ENCODE results near the gene EIF2D. TPM values are rescaled to one million over a fixed set of nuclear protein-coding genes. Genes with fewer than 3 reads are reported as not detected.
"Not testable (repeated sequence)": the region's sequence is repeated elsewhere in the genome, so short reads cannot be mapped to it uniquely, and the experiment has no call there.

EIF2D gene, protein sequence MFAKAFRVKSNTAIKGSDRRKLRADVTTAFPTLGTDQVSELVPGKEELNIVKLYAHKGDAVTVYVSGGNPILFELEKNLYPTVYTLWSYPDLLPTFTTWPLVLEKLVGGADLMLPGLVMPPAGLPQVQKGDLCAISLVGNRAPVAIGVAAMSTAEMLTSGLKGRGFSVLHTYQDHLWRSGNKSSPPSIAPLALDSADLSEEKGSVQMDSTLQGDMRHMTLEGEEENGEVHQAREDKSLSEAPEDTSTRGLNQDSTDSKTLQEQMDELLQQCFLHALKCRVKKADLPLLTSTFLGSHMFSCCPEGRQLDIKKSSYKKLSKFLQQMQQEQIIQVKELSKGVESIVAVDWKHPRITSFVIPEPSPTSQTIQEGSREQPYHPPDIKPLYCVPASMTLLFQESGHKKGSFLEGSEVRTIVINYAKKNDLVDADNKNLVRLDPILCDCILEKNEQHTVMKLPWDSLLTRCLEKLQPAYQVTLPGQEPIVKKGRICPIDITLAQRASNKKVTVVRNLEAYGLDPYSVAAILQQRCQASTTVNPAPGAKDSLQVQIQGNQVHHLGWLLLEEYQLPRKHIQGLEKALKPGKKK
- total RNA-seq (2014; rRNA removed; shearing (Covaris generic)), result 46.0 and 47.4 TPM in 2 replicates

GRCh38 chr1:206612129-206612876, at the start of gene EIF2D:
TSS of gene EIF2D (minus strand) at chr1:206612465. CDS start at chr1:206612342, 123 bp downstream.
- DNase-seq (ENCODE audit: low spot score), result peak; percentile 97

GRCh38 chr1:206661161-206661820, 49.0 kb upstream of the EIF2D start:
- no peak for DNase-seq (ENCODE audit: low spot score)

GRCh38 chr1:206660136-206660535, 47.9 kb upstream of the EIF2D start:
- DNase-seq (ENCODE audit: low spot score), result no peak

DNA sequence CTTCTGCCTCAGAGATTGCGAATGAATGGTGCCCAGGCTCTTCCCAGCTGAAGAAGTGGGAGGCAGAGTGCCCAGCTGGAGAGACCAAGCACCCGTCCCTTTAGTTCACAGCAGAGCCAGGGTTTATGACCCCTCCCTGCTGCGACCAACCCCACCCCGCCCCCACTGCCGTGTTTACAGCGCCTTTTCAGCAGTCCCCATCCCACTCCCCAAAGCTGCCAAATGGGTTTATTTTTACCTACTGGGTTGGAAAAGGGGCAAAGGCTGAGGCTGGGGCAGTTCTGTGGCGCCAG, 46.7 kb upstream of the EIF2D start:
- no peak for DNase-seq (ENCODE audit: low spot score)

GRCh38 chr1:206658264-206658980, 46.2 kb upstream of the EIF2D start:
- DNase-seq (ENCODE audit: low spot score), result peak; percentile 30

DNA sequence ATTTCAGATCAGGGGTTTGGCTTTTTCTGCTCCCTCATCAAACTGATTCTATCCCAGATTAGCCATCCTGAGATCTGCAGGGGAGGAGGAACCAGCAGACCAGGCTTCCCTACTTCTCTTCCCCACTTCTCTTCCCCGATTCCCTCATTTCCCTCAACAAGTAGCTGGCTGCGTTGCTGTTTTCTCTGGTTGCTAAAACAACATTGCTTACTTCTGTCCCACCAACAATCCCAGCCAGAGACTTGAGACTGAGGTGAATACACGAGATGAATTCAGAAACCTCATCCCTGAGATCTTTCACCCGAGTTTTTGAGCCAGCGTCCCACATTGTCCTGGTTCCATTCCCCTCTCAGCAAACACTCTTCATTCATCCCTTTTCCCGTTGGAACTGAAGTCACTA, 45.5 kb upstream of the EIF2D start:
- DNase-seq (ENCODE audit: low spot score), result no peak

GRCh38 chr1:206656936-206657335, 44.7 kb upstream of the EIF2D start:
- no peak for DNase-seq (ENCODE audit: low spot score)

GRCh38 chr1:206655471-206655882, 43.2 kb upstream of the EIF2D start:
- no peak for DNase-seq (ENCODE audit: low spot score)

DNA sequence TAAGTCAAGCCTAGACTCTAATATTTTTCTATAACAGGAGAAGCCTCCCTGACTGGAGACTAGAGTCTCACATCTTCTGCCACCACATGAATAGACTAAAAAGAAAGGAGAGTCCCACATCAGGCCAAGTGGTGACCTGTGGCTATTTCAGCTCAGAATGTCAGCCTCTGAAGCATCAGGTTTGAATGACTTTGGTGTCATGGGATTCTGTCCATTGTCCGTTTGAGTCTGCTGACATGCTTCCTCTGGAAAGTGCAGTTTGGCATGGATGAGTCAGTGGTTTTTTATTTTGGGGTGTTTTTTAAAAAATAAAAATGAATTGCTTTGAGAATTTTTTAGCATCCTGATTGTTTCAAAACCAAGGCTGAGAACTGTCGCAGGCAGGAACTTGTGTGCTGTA, 42.6 kb upstream of the EIF2D start:
- DNase-seq (ENCODE audit: low spot score), result no peak

DNA sequence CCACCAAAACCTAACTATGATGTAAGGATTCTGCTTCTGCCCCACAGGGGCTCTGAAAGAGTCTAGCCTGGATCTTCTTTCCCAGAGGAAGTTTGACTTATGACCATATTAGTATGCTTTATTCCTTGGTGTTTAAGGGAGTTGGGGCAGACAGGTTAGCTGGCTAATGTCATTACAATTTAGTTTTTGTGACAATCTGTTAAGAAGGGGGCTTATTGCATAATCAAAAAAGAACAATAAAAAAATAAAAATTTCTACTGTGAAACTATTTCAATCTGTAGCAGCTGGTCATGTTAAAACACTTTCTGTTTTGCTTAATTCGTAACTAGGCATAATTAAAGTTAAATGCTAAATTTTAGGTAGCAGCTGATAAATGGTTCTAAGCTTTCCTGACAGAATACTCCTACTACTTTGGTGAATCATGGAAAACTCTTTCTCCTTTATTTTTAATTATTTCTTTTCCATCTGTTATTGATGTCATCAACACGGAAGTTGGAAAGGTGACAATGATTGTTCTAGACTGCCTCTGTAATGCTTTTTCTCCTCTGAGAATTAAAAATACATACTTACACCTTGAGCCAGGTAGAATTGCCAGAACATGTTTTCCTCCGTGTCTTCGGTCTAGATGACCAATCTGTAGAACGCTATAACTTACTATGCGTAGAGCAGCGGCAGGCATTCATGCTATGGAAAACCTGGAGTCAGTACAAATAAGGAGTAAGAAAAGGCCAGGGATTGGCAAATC, 41.6 kb upstream of the EIF2D start:
- DNase-seq (ENCODE audit: low spot score), result no peak

- no peak for DNase-seq (ENCODE audit: low spot score)
Measured at GRCh38 chr1:206651958-206652890, 40.0 kb upstream of the EIF2D start.

DNA sequence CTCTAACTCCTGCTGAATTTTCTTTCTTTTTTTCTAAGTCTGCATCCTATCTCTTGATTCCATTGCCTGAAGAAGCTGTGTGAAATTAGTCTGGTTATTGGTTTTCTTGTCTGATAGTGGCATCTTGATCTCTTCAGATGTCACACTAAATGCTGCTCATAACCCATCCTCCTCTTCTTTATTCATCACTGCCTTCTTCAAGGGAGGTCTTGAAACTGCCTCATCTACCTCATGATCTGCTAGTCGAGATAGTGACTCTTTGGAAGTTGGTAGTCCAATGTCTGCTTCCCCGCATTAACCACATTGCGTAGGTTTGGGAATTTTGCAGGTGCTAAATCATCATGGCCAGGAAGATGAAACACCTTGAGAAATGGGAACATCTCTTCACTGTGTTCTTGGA, 38.7 kb upstream of the EIF2D start:
- DNase-seq (ENCODE audit: low spot score), result no peak

DNA sequence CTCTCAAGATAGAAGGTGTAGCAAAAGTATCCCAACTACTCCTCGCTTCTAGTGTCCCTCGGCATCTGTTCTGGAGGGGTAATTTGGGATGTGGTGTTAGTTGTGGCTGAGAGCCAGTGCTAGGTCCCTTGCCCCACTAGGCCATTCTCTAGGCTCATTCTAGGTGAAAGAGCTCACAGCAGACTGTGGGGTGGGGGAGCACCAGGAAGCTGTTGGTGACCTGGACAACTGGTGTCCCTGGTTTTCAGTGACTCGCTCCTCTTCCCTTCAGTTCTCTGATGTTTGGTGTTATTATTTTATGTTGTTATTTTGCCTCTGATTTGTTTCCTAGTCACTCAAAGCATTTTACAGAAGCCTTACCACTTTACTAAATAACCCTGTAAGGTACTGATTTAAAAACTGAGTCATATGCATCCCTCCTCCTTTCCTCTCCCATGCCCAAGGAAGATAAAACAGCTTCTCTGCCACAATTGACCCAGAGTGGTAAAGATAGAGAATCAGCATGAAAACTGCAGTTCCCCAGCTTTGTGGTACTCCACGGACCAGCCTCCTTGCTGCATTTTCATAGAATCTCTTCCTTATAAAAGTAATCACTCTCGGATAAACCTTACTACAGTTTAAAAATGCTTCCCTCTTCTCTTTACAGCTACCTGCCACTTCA, 37.1 kb upstream of the EIF2D start:
- no peak for DNase-seq (ENCODE audit: low spot score)

GRCh38 chr1:206647224-206647623, 35.0 kb upstream of the EIF2D start:
- no peak for DNase-seq (ENCODE audit: low spot score)

DNA sequence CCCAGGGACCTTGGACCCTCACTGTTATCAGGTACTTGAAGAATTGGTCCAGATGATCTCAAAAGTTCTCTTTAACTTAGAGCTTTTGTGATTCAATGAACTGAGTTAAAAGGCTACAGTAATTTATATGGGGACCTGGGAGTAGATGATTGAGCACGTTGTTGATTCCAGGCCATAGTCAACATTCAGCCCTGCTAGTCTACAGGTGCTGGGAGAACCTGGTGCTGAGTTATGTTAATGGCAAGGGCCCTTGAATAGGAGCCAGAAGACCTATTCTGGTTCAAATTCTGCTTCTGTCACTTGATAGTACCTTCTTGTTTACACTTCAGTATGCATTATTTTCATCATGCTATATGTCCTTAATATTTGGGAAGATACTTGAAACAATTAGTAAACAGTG, 34.2 kb upstream of the EIF2D start:
- DNase-seq (ENCODE audit: low spot score), result no peak

- no peak for DNase-seq (ENCODE audit: low spot score)
Measured at GRCh38 chr1:206643118-206643698, 30.9 kb upstream of the EIF2D start.

- not testable (repeated sequence) for DNase-seq (ENCODE audit: low spot score)
Measured at GRCh38 chr1:206642074-206642473, 29.8 kb upstream of the EIF2D start.

DNA sequence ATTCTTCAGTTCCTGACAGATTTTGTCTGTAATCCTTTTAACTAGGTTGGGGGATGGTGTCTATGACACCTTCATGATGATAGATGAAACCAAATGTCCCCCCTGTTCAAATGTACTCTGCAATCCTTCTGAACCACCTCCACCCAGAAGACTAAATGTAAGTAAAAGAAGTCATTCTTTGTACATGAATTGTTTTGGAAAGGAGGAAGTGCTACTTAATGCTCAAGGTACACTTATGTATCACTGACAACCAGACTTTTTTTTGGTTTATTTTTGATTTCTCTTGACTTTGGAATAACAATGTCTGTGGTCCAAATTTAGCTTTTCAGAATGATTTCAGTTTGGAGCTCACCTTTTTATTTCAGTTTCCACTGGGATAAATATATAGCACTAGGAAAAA, 25.3 kb upstream of the EIF2D start:
- no peak for DNase-seq (ENCODE audit: low spot score)

- no peak for DNase-seq (ENCODE audit: low spot score)
Measured at GRCh38 chr1:206636671-206637070, 24.4 kb upstream of the EIF2D start.
